Gastroesophageal sphincter (tissue), 3 donors: ENCODE data around the gene KIAA0825.

ENCODE experiments used
- POLR2A ChIP-seq, 2 donors: fragments of 450-650 bp; IDR thresholded peaks; one replicate each; pipeline ENCODE4 v1.6.1; 2017; ENCODE audit warnings: antibody characterized with exemption in 2 of 2, mild to moderate bottlenecking in 2 of 2, moderate library complexity in 1 of 2
- TF ChIP-seq, protein P1 (sequence below), 4 experiments: fragments of 200-600 bp in 2 of 4; fragments of 450-650 bp in 2 of 4; sonication (generic) in 1 of 4; IDR thresholded peaks; one replicate each; pipeline ENCODE4 v1.5.1; 2017 to 2019; ENCODE audit warnings: antibody characterized with exemption in 4 of 4, mild to moderate bottlenecking in 2 of 4, moderate library complexity in 2 of 4

DNA sequence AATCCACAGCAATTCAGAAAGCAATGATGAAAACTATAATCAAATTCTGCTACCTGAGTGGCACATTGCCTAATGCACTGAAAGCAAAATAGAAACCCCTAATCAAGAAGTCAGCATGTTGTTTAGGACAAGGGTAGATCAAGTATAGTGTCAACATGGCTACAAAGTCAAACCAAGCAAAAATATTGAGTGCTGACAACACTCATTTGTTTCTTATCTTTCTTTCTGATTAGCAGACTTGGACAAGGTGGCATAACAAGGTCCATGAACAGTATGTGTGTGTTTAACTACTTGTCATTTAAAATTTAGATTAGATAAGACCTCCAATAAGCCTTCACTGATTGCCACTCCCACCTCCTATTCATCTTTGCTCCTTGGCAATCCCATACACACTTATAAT lies 332.4 kb downstream of the KIAA0825 start:
- TF ChIP-seq, protein P1, sequence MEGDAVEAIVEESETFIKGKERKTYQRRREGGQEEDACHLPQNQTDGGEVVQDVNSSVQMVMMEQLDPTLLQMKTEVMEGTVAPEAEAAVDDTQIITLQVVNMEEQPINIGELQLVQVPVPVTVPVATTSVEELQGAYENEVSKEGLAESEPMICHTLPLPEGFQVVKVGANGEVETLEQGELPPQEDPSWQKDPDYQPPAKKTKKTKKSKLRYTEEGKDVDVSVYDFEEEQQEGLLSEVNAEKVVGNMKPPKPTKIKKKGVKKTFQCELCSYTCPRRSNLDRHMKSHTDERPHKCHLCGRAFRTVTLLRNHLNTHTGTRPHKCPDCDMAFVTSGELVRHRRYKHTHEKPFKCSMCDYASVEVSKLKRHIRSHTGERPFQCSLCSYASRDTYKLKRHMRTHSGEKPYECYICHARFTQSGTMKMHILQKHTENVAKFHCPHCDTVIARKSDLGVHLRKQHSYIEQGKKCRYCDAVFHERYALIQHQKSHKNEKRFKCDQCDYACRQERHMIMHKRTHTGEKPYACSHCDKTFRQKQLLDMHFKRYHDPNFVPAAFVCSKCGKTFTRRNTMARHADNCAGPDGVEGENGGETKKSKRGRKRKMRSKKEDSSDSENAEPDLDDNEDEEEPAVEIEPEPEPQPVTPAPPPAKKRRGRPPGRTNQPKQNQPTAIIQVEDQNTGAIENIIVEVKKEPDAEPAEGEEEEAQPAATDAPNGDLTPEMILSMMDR (IDR thresholded peaks at IDR 0.05), result no peak
- no peak for TF ChIP-seq POLR2A (IDR thresholded peaks at IDR 0.05)
